Natural killer cell (primary cell): Measurements from ENCODE around the gene SLC16A13. TPM values are rescaled to one million over a fixed set of nuclear protein-coding genes. Genes with fewer than 3 reads are reported as not detected.

Experiments used
- ATAC-seq, 3 donors: fragments of 150-1000 bp in 2 of 3; fragments of 200-7000 bp in 1 of 3; cut with Tn5 transposase; 1 replicate in 1 of 3; 2 replicates in 2 of 3; pipeline ENCODE4 v1.10.0; 2021; ENCODE audit warnings: mild to moderate bottlenecking in 2 of 3, moderate library complexity in 2 of 3
- DNase-seq, 2 donors: peaks; one replicate each; pipeline versions ENCODE4 v3.0.0 to v3.0.0-alpha.2; 2013 to 2021; ENCODE audit warnings: mixed read lengths in 1 of 2
- H3K27ac ChIP-seq: one replicate; pipeline ENCODE4 v1.5.1; 2013; ENCODE audit warnings: mild to moderate bottlenecking, low read length
- H3K27me3 ChIP-seq: one replicate; pipeline ENCODE4 v1.6.1; 2013; ENCODE audit warnings: low read length; ENCODE audit not compliant: control insufficient read depth, insufficient read depth
- H3K36me3 ChIP-seq: one replicate; pipeline ENCODE4 v1.6.1; 2013; ENCODE audit warnings: low read length; ENCODE audit not compliant: control insufficient read depth, insufficient read depth
- H3K4me1 ChIP-seq: one replicate; pipeline ENCODE4 v1.6.1; 2013; ENCODE audit warnings: low read length; ENCODE audit not compliant: control insufficient read depth, insufficient read depth
- H3K4me3 ChIP-seq: one replicate; pipeline ENCODE4 v1.5.1; 2013; ENCODE audit warnings: low read length
- H3K9me3 ChIP-seq: one replicate; pipeline ENCODE4 v1.6.1; 2013; ENCODE audit warnings: low read length; ENCODE audit not compliant: control insufficient read depth, insufficient read depth
- H3K27ac Mint-ChIP-seq, 2 donors: one replicate each; pipeline ENCODE4 v1.8.0; 2022; ENCODE audit warnings: mild to moderate bottlenecking in 2 of 2, mixed read lengths in 2 of 2, moderate library complexity in 1 of 2
- H3K27me3 Mint-ChIP-seq, 2 donors: one replicate each; pipeline ENCODE4 v1.8.0; 2022; ENCODE audit warnings: low read depth in 2 of 2, mixed read lengths in 2 of 2
- H3K36me3 Mint-ChIP-seq: one replicate; pipeline ENCODE4 v1.8.0; 2022; ENCODE audit warnings: mixed read lengths
- H3K4me1 Mint-ChIP-seq, 2 donors: one replicate each; pipeline ENCODE4 v1.8.0; 2022; ENCODE audit warnings: mixed read lengths in 2 of 2
- H3K4me3 Mint-ChIP-seq: one replicate; pipeline ENCODE4 v1.8.0; 2022; ENCODE audit warnings: mild to moderate bottlenecking, moderate library complexity, mixed read lengths
- H3K9me3 Mint-ChIP-seq, 2 donors: one replicate each; pipeline ENCODE4 v1.8.0; 2022; ENCODE audit warnings: mixed read lengths in 2 of 2
- CTCF ChIP-seq: fragments of 200-600 bp; IDR thresholded peaks from one replicate; pipeline ENCODE4 v1.8.0; 2022; ENCODE audit warnings: antibody characterized with exemption
- WGBS: methylation state at CpG from one replicate; pipeline ENCODE4 v1.1.7; 2013; ENCODE audit warnings: missing lambda C conversion rate; ENCODE audit not compliant: insufficient coverage; 5-methylcytosine and 5-hydroxymethylcytosine counted together
- intact Hi-C: fragments of 100-400 bp; cut with micrococcal nuclease; formaldehyde crosslinking; loops from one replicate; pipeline ENCODE4 v1.14.2; 2022
- total RNA-seq, 4 donors: library from RNA; stranded (reverse); fragments of 120-200 nt in 1 of 4; gene quantifications; one replicate each; pipeline versions ENCODE4 v1.2.3 to v1.2.4, GENCODE V29; 2013 to 2022

SLC16A13 gene
- total RNA-seq, 3 donors from 2014 or later (not counting 1 experiment from before 2014, with no cell fraction given) = 4.8 to 7.0 (median 6.0) TPM

- no peak overlapping the region for H3K4me3 Mint-ChIP-seq
- no peak for ATAC-seq
- peaks cover 38 to 76% of the 10 kb centered on the region in 2 donors for H3K4me1 Mint-ChIP-seq
These were observed 11.4 kb upstream of the SLC16A13 start for GRCh38 chr17:7024402-7024785.

GRCh38 chr17:7025245-7025644 is 10.6 kb upstream of the SLC16A13 start:
- Mint-ChIP-seq H3K27ac (peak overlapping the region; percentile 74 to 96), H3K27me3 (no peaks in the 10 kb centered on the region), H3K36me3 (no peaks in the 10 kb centered on the region), H3K4me1 (peaks cover 46 to 83% of the 10 kb centered on the region in 2 donors), H3K9me3 (no peaks in the 10 kb centered on the region), H3K4me3 (peak overlapping the region; percentile 49)
- ATAC-seq (no peak), DNase-seq (no peak)
- Histone ChIP-seq H3K36me3 (no peaks in the 10 kb centered on the region), H3K27me3 (no peaks in the 10 kb centered on the region), H3K27ac (no peak overlapping the region), H3K4me3 (no peak overlapping the region), H3K4me1 (peaks cover 78% of the 10 kb centered on the region), H3K9me3 (no peaks in the 10 kb centered on the region)
- intact Hi-C loops = no loop called here
- WGBS = 100% methylated on average over 1 of the region's 1 CpG
- TF ChIP-seq CTCF = no peak

More at GRCh38 chr17:7024402-7024785, 11.4 kb upstream of the SLC16A13 start:
- intact Hi-C loops = no loop called here
- Mint-ChIP-seq H3K36me3 (no peaks in the 10 kb centered on the region), H3K9me3 (no peaks in the 10 kb centered on the region), H3K27me3 (no peaks in the 10 kb centered on the region), H3K27ac (peak overlapping the region; percentile 93 to 96)
- WGBS = 89% methylated on average over 8 of the region's 8 CpGs
- peaks cover 69% of the 10 kb centered on the region for H3K4me1 ChIP-seq
- H3K27me3 ChIP-seq = no peaks in the 10 kb centered on the region
- no peaks in the 10 kb centered on the region for H3K36me3 ChIP-seq
- TF ChIP-seq CTCF = no peak
- no peaks in the 10 kb centered on the region for H3K9me3 ChIP-seq
- DNase-seq = no peak
- no peak overlapping the region for H3K4me3 ChIP-seq
- H3K27ac ChIP-seq = no peak overlapping the region

GRCh38 chr17:7026471-7027115 is 9.2 kb upstream of the SLC16A13 start:
- no peak for TF ChIP-seq CTCF
- intact Hi-C loops = no loop called here
- no peaks in the 10 kb centered on the region for H3K27me3 ChIP-seq
- Mint-ChIP-seq H3K4me1 (peaks cover 43 to 77% of the 10 kb centered on the region in 2 donors), H3K4me3 (no peak overlapping the region), H3K27ac (peak overlapping the region in 1 of 2 donors; percentile 81), H3K36me3 (no peaks in the 10 kb centered on the region), H3K9me3 (no peaks in the 10 kb centered on the region), H3K27me3 (no peaks in the 10 kb centered on the region)
- ATAC-seq (no peak), DNase-seq (no peak)
- H3K9me3 ChIP-seq = no peaks in the 10 kb centered on the region
- H3K36me3 ChIP-seq = no peaks in the 10 kb centered on the region
- H3K4me1 ChIP-seq = peaks cover 80% of the 10 kb centered on the region
- no peak overlapping the region for H3K27ac ChIP-seq
- H3K4me3 ChIP-seq = no peak overlapping the region
- WGBS = 95% methylated on average over 29 of the region's 29 CpGs

- TF ChIP-seq CTCF = no peak
- no peaks in the 10 kb centered on the region for H3K27me3 Mint-ChIP-seq
- H3K9me3 Mint-ChIP-seq = no peaks in the 10 kb centered on the region
- no peak for ATAC-seq
- peaks cover 48 to 74% of the 10 kb centered on the region in 2 donors for H3K4me1 Mint-ChIP-seq
- H3K4me1 ChIP-seq = peaks cover 80% of the 10 kb centered on the region
- H3K9me3 ChIP-seq = no peaks in the 10 kb centered on the region
- H3K4me3 ChIP-seq = no peak overlapping the region
- H3K27ac Mint-ChIP-seq = peak overlapping the region; percentile 81 to 85
- intact Hi-C loops = no loop called here
- no peak overlapping the region for H3K4me3 Mint-ChIP-seq
- no peak for DNase-seq
- peak overlapping the region; percentile 47 for H3K27ac ChIP-seq
- WGBS = 90% methylated on average over 13 of the region's 13 CpGs
- H3K36me3 ChIP-seq = no peaks in the 10 kb centered on the region
- no peaks in the 10 kb centered on the region for H3K36me3 Mint-ChIP-seq
- H3K27me3 ChIP-seq = no peaks in the 10 kb centered on the region
These were observed 8.5 kb upstream of the SLC16A13 start for GRCh38 chr17:7027335-7027734.
